ENCODE measurements around the gene GH1. TPM values are rescaled to one million over a fixed set of nuclear protein-coding genes. Genes with fewer than 3 reads are reported as not detected.
"Not testable (repeated sequence)": the region's sequence is repeated elsewhere in the genome, so short reads cannot be mapped to it uniquely, and the experiment has no call there.

The GH1 gene
- total RNA-seq, 1 donor from 2014 or later = not detected

DNA sequence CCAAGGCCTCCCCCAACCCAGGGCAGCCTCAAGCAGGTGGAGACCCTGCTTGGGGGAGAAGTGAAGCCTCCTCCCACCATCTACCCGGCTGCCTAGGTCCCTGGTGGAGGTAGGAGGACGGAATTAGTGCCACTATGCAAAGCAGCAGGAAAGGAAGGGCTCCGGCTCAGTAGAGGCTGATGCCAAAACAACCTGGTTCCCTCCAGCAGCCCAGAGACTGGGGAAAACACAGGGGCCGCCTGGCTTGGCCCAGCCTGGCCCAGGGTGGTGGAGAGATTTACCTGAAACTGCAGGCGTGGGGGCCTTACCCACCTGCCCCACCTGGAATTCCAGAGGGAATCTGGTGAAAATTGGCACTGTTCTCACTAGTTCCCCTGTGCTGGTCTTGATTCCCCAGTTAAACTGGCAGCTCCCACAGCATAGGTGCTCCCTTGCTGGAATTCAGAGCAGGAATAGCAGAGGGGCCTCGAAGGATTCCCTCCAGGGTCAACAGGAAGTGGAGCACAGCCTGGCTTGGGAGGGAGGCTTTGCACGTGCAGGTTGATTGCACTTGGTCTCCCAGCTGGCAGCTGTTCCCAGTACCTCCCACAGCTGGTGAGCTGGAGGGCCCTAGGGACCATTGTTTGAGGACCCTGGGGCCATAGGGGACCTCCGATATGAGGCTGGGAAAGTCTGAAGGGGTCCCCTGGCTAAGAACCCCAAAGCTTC is 9.0 kb upstream of the GH1 start:
- Mint-ChIP-seq H3K4me1 (peaks cover 16% of the 10 kb centered on the region), H3K36me3 (ENCODE audit: low read depth) (peaks cover 7% of the 10 kb centered on the region), H3K9me3 (no peaks in the 10 kb centered on the region), H3K27me3 (no peaks in the 10 kb centered on the region), H3K27ac (no peak overlapping the region), H3K4me3 (no peak overlapping the region)
- intact Hi-C loops (cut with micrococcal nuclease) = no loop called here
- no peak for DNase-seq

DNA sequence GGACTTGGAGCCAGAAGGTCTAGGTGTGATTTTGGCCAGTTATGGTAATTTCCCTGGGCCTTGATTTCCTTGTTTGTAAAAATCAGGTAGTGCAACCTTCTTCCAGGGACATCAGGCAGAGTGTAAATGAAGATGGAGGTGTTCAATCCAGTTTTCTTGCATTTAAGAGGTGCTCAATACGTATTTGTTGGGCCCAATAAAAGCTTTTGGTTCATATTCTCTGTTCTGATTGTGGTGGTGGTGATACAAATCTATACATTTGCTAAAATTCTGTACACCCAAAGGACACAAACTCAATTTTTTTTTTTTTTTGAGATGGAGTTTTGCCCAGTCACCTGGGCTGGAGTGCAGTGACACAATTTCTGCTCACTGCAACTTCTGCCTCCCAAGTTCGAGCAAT is 7.5 kb upstream of the GH1 start:
- no peaks in the 10 kb centered on the region for H3K27me3 Mint-ChIP-seq
- no peak for DNase-seq
- peaks cover 7% of the 10 kb centered on the region for H3K4me1 Mint-ChIP-seq
- no peaks in the 10 kb centered on the region for H3K9me3 Mint-ChIP-seq
- no peak overlapping the region for H3K27ac Mint-ChIP-seq
- intact Hi-C loops (cut with micrococcal nuclease) = no loop called here
- H3K4me3 Mint-ChIP-seq = no peak overlapping the region
- peaks cover 7% of the 10 kb centered on the region for H3K36me3 Mint-ChIP-seq (ENCODE audit: low read depth)

DNA sequence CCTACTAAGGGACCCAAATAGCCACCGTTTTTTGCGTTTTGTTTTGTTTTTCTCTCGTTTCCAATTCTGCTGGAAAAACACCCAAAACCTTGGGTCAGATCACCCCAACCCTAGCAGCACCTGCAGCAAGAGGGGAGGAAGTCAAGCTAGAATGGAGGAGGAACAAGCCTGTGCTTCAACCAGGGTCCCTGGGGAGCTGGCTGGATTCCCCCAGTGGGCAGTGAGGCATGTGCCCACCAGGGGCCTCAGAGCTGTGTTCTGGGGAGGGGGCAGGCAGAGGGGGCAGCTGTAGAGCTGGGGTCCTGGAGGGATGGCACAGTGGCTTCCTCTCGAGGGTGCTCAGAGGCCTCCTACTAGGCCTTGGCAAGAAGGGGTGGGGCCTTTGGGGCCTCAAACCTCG is 7.0 kb upstream of the GH1 start:
- no peaks in the 10 kb centered on the region for H3K27me3 Mint-ChIP-seq
- H3K4me1 Mint-ChIP-seq = peaks cover 2% of the 10 kb centered on the region
- H3K36me3 Mint-ChIP-seq (ENCODE audit: low read depth) = peaks cover 5% of the 10 kb centered on the region
- H3K27ac Mint-ChIP-seq = no peak overlapping the region
- DNase-seq = no peak
- no peaks in the 10 kb centered on the region for H3K9me3 Mint-ChIP-seq
- H3K4me3 Mint-ChIP-seq = no peak overlapping the region
- intact Hi-C loops (cut with micrococcal nuclease) = no loop called here

DNA sequence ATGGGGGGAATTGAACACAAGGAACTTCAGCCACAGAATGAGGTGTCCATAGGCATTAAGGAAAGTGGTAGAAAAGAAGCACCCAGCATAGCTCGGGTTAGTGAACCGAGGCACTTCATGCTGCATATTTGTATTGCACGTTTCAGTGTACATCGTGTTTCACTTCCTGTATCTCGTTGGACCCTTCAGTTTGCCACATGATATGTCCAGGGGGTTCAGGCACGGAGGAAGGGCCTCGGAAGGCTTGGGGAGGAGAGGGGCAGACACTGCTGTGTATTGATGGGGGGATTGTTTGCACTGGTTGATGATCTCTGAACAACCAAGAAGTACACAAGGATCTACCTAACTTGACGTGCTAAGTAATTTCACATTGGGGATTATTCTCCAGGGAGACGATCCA is 3.8 kb upstream of the GH1 start:
- H3K36me3 Mint-ChIP-seq (ENCODE audit: low read depth); H3K27me3 Mint-ChIP-seq; H3K4me3 Mint-ChIP-seq; H3K4me1 Mint-ChIP-seq; DNase-seq; H3K9me3 Mint-ChIP-seq; intact Hi-C loops (cut with micrococcal nuclease); H3K27ac Mint-ChIP-seq: not testable (repeated sequence)

DNA sequence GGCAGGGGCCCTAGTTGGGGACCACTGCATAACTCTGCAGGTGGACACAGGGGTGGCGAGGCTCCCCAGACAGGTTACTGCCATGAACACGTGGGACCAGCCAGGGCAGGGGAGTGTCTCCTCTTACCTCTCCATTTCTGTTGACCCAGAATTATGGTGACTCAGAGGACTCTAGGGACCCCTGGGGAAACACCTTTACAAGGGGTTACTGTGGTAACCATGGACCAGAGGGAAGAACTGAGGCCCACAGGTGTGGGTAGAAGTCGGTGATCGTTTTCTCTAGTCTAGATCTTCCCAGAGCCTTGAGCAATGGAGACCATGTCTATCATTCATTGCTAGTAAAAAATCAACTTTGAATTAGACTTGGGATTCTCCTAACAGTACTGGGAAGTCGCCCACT is 2.1 kb upstream of the GH1 start:
- H3K4me3 Mint-ChIP-seq; intact Hi-C loops (cut with micrococcal nuclease); H3K4me1 Mint-ChIP-seq: not testable (repeated sequence)

DNA sequence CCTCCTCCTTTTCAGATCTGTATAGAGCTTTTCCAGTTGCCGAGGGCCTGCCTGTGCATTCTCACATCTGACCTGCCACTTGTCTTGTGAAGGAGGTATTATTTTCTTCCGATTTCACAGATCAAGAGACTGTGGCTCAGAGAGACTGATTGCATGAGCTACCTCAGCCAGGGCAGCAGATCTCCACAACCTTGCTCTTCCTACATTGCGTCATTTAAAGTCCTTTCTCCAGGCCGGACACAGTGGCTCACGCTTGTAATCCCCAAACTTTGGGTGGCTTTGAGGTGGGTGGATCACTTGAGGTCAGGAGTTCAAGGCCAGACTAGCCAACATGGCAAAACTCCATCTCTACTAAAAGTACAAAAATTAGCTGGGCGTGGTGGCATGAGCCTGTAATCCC is 1.4 kb upstream of the GH1 start:
- H3K4me1 Mint-ChIP-seq; H3K27ac Mint-ChIP-seq; H3K36me3 Mint-ChIP-seq (ENCODE audit: low read depth); H3K4me3 Mint-ChIP-seq; DNase-seq; H3K9me3 Mint-ChIP-seq; intact Hi-C loops (cut with micrococcal nuclease): not testable (repeated sequence)
- peaks cover 10% of the 10 kb centered on the region for H3K27me3 Mint-ChIP-seq

More for the DNA sequence above, 2.1 kb upstream of the GH1 start:
- not testable (repeated sequence) for H3K9me3 Mint-ChIP-seq; H3K36me3 Mint-ChIP-seq (ENCODE audit: low read depth); H3K27me3 Mint-ChIP-seq; H3K27ac Mint-ChIP-seq; DNase-seq

DNA sequence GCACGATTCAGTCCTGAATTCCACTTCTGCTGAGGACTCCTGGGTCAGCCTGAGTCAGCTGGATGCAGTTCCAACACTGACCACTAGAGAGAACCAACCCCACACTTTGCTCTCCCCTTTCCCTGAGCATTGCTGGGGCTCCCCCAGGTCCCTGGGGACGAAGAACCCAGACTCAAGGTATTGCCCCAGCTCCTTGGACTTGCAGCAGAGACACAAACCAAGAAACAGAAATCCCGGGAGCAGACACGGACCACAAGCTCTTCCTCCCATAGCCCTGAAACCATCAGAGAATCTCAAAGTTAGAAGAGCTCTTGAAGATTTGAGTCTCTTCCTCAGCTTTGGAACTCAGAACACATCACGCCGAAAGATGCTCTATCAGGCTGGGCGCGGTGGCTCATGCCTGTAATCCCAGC is 678 bp upstream of the GH1 start:
- Mint-ChIP-seq H3K4me3 (no peak overlapping the region), H3K9me3 (no peaks in the 10 kb centered on the region), H3K27me3 (peaks cover 10% of the 10 kb centered on the region), H3K27ac (peak overlapping the region; percentile 66), H3K36me3 (ENCODE audit: low read depth) (no peaks in the 10 kb centered on the region), H3K4me1 (peaks cover 9% of the 10 kb centered on the region)
- intact Hi-C loops (cut with micrococcal nuclease) = loop anchor here (1.0 to 10.0 kb wide), 5 partner anchors 27 to 365 kb away; no protein-coding TSS in a partner anchor
- DNase-seq = peak; percentile 93

DNA sequence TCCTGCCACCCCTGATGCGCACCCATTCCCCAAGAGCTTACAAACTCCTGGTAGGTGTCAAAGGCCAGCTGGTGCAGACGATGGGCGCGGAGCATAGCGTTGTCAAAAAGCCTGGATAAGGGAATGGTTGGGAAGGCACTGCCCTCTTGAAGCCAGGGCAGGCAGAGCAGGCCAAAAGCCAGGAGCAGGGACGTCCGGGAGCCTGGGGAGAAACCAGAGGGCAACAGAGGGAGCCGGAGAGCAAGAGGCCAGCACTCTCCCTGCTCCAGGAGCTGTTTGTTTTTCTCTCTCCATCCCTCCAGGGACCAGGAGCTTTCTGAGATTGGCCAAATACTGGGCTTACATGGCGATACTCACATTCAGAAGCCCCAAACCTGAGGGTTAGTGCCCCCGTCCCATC is 334 bp downstream of the GH1 start:
- Mint-ChIP-seq H3K27me3 (peaks cover 10% of the 10 kb centered on the region), H3K27ac (no peak overlapping the region), H3K9me3 (no peaks in the 10 kb centered on the region), H3K4me3 (no peak overlapping the region), H3K36me3 (ENCODE audit: low read depth) (no peaks in the 10 kb centered on the region), H3K4me1 (peaks cover 9% of the 10 kb centered on the region)
- no peak for DNase-seq
- intact Hi-C loops (cut with micrococcal nuclease) = loop anchor here (2.0 to 10.0 kb wide), 3 partner anchors 72 to 366 kb away; no protein-coding TSS in a partner anchor

DNA sequence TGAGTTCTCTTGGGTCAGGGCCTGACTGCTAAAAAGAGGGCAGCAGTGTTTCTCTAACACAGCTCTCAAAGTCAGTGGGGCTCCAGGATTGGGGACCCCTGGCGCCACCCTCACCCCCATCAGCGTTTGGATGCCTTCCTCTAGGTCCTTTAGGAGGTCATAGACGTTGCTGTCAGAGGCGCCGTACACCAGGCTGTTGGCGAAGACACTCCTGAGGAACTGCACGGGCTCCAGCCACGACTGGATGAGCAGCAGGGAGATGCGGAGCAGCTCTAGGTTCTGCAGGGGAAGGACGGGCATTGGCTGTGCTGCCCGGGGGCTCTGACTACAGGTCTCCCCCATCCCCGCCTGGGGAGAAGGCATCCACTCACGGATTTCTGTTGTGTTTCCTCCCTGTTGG is 993 bp downstream of the GH1 start:
- H3K9me3 Mint-ChIP-seq = no peaks in the 10 kb centered on the region
- H3K4me1 Mint-ChIP-seq = peaks cover 10% of the 10 kb centered on the region
- no peaks in the 10 kb centered on the region for H3K36me3 Mint-ChIP-seq (ENCODE audit: low read depth)
- H3K27me3 Mint-ChIP-seq = peaks cover 10% of the 10 kb centered on the region
- no peak overlapping the region for H3K27ac Mint-ChIP-seq
- no peak for DNase-seq
- intact Hi-C loops (cut with micrococcal nuclease) = loop anchor here (2.0 to 10.0 kb wide), 3 partner anchors 73 to 367 kb away; no protein-coding TSS in a partner anchor
- H3K4me3 Mint-ChIP-seq = no peak overlapping the region

DNA sequence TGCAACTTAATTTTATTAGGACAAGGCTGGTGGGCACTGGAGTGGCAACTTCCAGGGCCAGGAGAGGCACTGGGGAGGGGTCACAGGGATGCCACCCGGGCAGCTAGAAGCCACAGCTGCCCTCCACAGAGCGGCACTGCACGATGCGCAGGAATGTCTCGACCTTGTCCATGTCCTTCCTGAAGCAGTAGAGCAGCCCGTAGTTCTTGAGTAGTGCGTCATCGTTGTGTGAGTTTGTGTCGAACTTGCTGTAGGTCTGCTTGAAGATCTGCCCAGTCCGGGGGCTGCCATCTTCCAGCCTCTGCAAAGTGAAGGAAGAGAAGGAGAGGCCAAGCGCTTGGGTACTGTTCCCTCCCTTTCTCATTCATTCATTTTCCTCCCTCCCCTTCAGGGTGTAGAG is 1.4 kb downstream of the GH1 start:
- intact Hi-C loops (cut with micrococcal nuclease) = loop anchor here (10.0 kb wide), 1 partner anchor 368 kb away; no protein-coding TSS in a partner anchor
- peaks cover 10% of the 10 kb centered on the region for H3K27me3 Mint-ChIP-seq
- not testable (repeated sequence) for H3K9me3 Mint-ChIP-seq; H3K36me3 Mint-ChIP-seq (ENCODE audit: low read depth); H3K27ac Mint-ChIP-seq; DNase-seq; H3K4me3 Mint-ChIP-seq
- H3K4me1 Mint-ChIP-seq = peaks cover 11% of the 10 kb centered on the region

DNA sequence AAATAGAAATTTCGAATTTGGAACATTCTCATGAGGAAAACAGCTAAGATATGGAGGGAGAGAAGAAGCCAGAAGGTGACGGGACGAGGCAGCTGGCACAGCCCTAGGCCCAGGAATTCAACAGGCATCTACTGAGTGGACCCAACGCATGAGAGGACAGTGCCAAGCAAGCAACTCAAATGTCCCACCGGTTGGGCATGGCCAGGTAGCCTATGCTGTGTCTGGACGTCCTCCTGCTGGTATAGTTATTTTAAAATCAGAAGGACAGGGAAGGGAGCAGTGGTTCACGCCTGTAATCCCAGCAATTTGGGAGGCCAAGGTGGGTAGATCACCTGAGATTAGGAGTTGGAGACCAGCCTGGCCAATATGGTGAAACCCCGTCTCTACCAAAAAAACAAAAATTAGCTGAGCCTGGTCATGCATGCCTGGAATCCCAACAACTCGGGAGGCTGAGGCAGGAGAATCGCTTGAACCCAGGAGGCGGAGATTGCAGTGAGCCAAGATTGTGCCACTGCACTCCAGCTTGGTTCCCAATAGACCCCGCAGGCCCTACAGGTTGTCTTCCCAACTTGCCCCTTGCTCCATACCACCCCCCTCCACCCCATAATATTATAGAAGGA is 2.0 kb downstream of the GH1 start:
- no peak for DNase-seq
- Mint-ChIP-seq H3K27me3 (peaks cover 10% of the 10 kb centered on the region), H3K4me1 (peaks cover 11% of the 10 kb centered on the region), H3K4me3 (no peak overlapping the region), H3K9me3 (no peaks in the 10 kb centered on the region), H3K36me3 (ENCODE audit: low read depth) (no peaks in the 10 kb centered on the region), H3K27ac (no peak overlapping the region)
- intact Hi-C loops (cut with micrococcal nuclease) = loop anchor here (10.0 kb wide), 1 partner anchor 368 kb away; no protein-coding TSS in a partner anchor

DNA sequence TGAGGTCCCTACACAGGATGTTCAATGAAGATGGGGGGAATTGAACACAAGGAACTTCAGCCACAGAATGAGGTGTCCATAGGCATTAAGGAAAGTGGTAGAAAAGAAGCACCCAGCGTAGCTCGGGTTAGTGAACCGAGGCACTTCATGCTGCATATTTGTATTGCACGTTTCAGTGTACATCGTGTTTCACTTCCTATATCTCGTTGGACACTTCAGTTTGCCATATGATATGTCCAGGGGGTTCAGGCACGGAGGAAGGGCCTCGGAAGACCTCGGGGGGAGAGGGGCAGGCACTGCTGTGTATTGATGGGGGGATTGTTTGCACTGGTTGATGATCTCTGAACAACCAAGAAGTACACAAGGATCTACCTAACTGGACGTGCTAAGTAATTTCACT is 2.9 kb downstream of the GH1 start:
- not testable (repeated sequence) for H3K36me3 Mint-ChIP-seq (ENCODE audit: low read depth); DNase-seq; H3K9me3 Mint-ChIP-seq; H3K27ac Mint-ChIP-seq; H3K4me3 Mint-ChIP-seq
- intact Hi-C loops (cut with micrococcal nuclease) = loop anchor here (10.0 kb wide), 1 partner anchor 369 kb away; no protein-coding TSS in a partner anchor
- peaks cover 13% of the 10 kb centered on the region for H3K4me1 Mint-ChIP-seq
- H3K27me3 Mint-ChIP-seq = peaks cover 10% of the 10 kb centered on the region

DNA sequence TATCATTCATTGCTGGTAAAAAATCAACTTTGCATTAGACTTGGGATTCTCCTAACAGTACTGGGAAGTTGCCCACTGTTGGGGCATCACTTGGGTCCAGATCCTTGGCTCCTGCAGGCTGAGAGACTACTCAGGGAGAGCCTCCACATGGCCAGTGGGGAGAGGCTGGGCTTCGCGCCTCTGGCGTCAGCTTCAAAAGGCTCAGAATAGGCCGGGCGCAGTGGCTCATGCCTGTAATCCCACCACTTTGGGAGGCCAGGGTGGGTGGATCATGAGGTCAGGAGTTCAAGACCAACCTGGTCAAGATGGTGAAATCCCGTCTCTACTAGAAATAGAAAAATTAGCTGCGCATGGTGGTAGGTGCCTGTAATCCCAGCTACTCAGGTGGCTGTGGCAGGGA is 4.2 kb downstream of the GH1 start:
- DNase-seq = no peak
- Mint-ChIP-seq H3K27ac (no peak overlapping the region), H3K36me3 (ENCODE audit: low read depth) (no peaks in the 10 kb centered on the region), H3K4me1 (peaks cover 9% of the 10 kb centered on the region), H3K9me3 (no peaks in the 10 kb centered on the region), H3K4me3 (no peak overlapping the region), H3K27me3 (peaks cover 10% of the 10 kb centered on the region)
- intact Hi-C loops (cut with micrococcal nuclease) = loop anchor here (10.0 kb wide), 1 partner anchor 370 kb away; no protein-coding TSS in a partner anchor

DNA sequence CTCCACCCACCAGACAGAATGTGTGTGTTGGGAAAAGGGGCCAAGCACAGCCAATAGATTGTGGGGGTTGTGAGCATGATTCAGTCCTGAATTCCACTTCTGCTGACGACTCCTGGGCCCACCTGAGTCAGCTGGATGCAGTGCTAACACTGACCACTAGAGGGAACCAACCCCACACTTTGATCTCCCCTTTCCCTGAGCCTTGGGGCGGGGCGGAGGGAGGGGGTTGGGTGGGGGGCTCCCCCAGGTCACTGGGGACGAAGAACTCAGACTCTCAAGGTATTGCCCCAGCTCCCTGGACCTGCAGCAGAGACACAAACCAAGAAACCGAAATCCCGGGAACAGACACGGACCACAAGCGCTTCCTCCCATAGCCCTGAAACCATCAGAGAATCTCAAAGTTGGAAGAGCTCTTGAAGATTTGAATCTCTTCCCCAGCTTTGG is 7.0 kb downstream of the GH1 start:
- no peaks in the 10 kb centered on the region for H3K9me3 Mint-ChIP-seq
- no peaks in the 10 kb centered on the region for H3K36me3 Mint-ChIP-seq (ENCODE audit: low read depth)
- H3K27me3 Mint-ChIP-seq = peaks cover 16% of the 10 kb centered on the region
- H3K4me3 Mint-ChIP-seq = no peak overlapping the region
- H3K4me1 Mint-ChIP-seq = peaks cover 4% of the 10 kb centered on the region
- DNase-seq = peak; percentile 89
- intact Hi-C loops (cut with micrococcal nuclease) = loop anchor here (10.0 kb wide), 1 partner anchor 373 kb away; no protein-coding TSS in a partner anchor
- no peak overlapping the region for H3K27ac Mint-ChIP-seq
